SK-N-SH treated with all-trans-retinoic acid at 6 μM for 48 hours (cell line): ENCODE results near the gene LIMCH1.
A peak's percentile ranks its signal among the peaks of the same experiment; 100 is the strongest.

Experiments
- ATAC-seq: fragments of 200-7000 bp; cut with Tn5 transposase; 3 replicates; pipeline ENCODE4 v1.9.1; 2020; ENCODE audit warnings: mild to moderate bottlenecking, moderate library complexity
- ARNTL ChIP-seq: fragments of 450-650 bp; formaldehyde crosslinking; IDR thresholded peaks from 2 replicates; pipeline ENCODE4 v1.5.0; 2020; ENCODE audit warnings: low read depth, mild to moderate bottlenecking, moderate library complexity, borderline replicate concordance
- BACH2 ChIP-seq: fragments of 250-450 bp; sonication (Bioruptor Pico); IDR thresholded peaks from 2 replicates; pipeline ENCODE4 v1.9.0; 2021; ENCODE audit warnings: mild to moderate bottlenecking, borderline replicate concordance
- CSDC2 ChIP-seq: fragments of 250-450 bp; sonication (Bioruptor Pico); IDR thresholded peaks from 2 replicates; pipeline ENCODE4 v1.5.0; 2020; ENCODE audit warnings: mild to moderate bottlenecking, moderate library complexity
- CSRNP3 ChIP-seq: fragments of 250-450 bp; sonication (Bioruptor Pico); IDR thresholded peaks from 2 replicates; pipeline ENCODE4 v1.5.1; 2021; ENCODE audit warnings: mild to moderate bottlenecking, moderate library complexity
- ESRRG ChIP-seq: fragments of 250-450 bp; sonication (Bioruptor Pico); IDR thresholded peaks from 2 replicates; pipeline ENCODE4 v1.6.1; 2021; ENCODE audit warnings: mild to moderate bottlenecking
- GLIS3 ChIP-seq: fragments of 250-450 bp; sonication (Bioruptor Pico); IDR thresholded peaks from 2 replicates; pipeline ENCODE4 v1.5.0; 2020; ENCODE audit warnings: mild to moderate bottlenecking, moderate library complexity
- ISL1 ChIP-seq: fragments of 250-450 bp; sonication (Bioruptor Pico); IDR thresholded peaks from 2 replicates; pipeline ENCODE4 v2.1.2; 2022; ENCODE audit warnings: mild to moderate bottlenecking, moderate library complexity
- OSR1 ChIP-seq: fragments of 250-450 bp; sonication (Bioruptor Pico); IDR thresholded peaks from 2 replicates; pipeline ENCODE4 v1.8.0; 2022; ENCODE audit warnings: moderate library complexity, mild to moderate bottlenecking, inconsistent platforms
- PATZ1 ChIP-seq: fragments of 250-450 bp; sonication (Bioruptor Pico); IDR thresholded peaks from 2 replicates; pipeline ENCODE4 v1.8.0; 2020; ENCODE audit warnings: mild to moderate bottlenecking, moderate library complexity, borderline replicate concordance
- POU6F1 ChIP-seq: fragments of 250-450 bp; sonication (Bioruptor Pico); IDR thresholded peaks from 2 replicates; pipeline ENCODE4 v1.8.0; 2021; ENCODE audit warnings: low read depth, mild to moderate bottlenecking, moderate library complexity, borderline replicate concordance
- PPARA ChIP-seq: fragments of 250-450 bp; sonication (Bioruptor Pico); IDR thresholded peaks from 2 replicates; pipeline ENCODE4 v1.5.0; 2020; ENCODE audit warnings: mild to moderate bottlenecking, borderline replicate concordance
- RARB ChIP-seq: fragments of 250-450 bp; sonication (Bioruptor Pico); IDR thresholded peaks from 2 replicates; pipeline ENCODE4 v1.8.0; 2021; ENCODE audit warnings: mild to moderate bottlenecking, moderate library complexity
- SNAI2 ChIP-seq: fragments of 250-450 bp; sonication (Bioruptor Pico); IDR thresholded peaks from 2 replicates; pipeline ENCODE4 v1.5.0; 2020; ENCODE audit warnings: mild to moderate bottlenecking, moderate library complexity
- TCF4 ChIP-seq: fragments of 250-450 bp; sonication (Bioruptor Pico); IDR thresholded peaks from 2 replicates; pipeline ENCODE4 v1.8.0; 2021; ENCODE audit warnings: mild to moderate bottlenecking, moderate library complexity, borderline replicate concordance
- TOX ChIP-seq: fragments of 250-450 bp; sonication (Bioruptor Pico); IDR thresholded peaks from 2 replicates; pipeline ENCODE4 v1.8.0; 2021; ENCODE audit warnings: mild to moderate bottlenecking, moderate library complexity, borderline replicate concordance
- TSHZ2 ChIP-seq: fragments of 250-450 bp; sonication (Bioruptor Pico); IDR thresholded peaks from 2 replicates; pipeline ENCODE4 v1.5.0; 2020; ENCODE audit warnings: mild to moderate bottlenecking, moderate library complexity
- ZC3H10 ChIP-seq: fragments of 250-450 bp; sonication (Bioruptor Pico); IDR thresholded peaks from 2 replicates; pipeline ENCODE4 v1.5.1; 2021; ENCODE audit warnings: mild to moderate bottlenecking, moderate library complexity
- ZFP3 ChIP-seq: fragments of 250-450 bp; sonication (Bioruptor Pico); IDR thresholded peaks from 2 replicates; pipeline ENCODE4 v1.5.0; 2020; ENCODE audit warnings: mild to moderate bottlenecking, moderate library complexity
- ZFP30 ChIP-seq: fragments of 450-650 bp; formaldehyde crosslinking; IDR thresholded peaks from 2 replicates; pipeline ENCODE4 v1.5.0; 2022; ENCODE audit warnings: mild to moderate bottlenecking, moderate library complexity
- ZNF565 ChIP-seq: fragments of 450-650 bp; formaldehyde crosslinking; conservative IDR thresholded peaks from 2 replicates; pipeline ENCODE4 v1.5.0; 2020; ENCODE audit warnings: low read depth, mild to moderate bottlenecking, moderate library complexity
- ZNF70 ChIP-seq: fragments of 450-650 bp; formaldehyde crosslinking; IDR thresholded peaks from 2 replicates; pipeline ENCODE4 v1.5.0; 2020; ENCODE audit warnings: mild to moderate bottlenecking, moderate library complexity
- ZNF8 ChIP-seq: fragments of 450-650 bp; formaldehyde crosslinking; IDR thresholded peaks from 2 replicates; pipeline ENCODE4 v1.5.0; 2020; ENCODE audit warnings: mild to moderate bottlenecking, moderate library complexity

Gene LIMCH1

GRCh38 chr4:41748074-41748570 is 210.2 kb downstream of the LIMCH1 start:
- TF ChIP-seq OSR1 (CRISPR knock-in tag) (no peak), ZNF565 (no peak), TCF4 (CRISPR knock-in tag) (no peak), ARNTL (CRISPR knock-in tag) (no peak), TOX (CRISPR knock-in tag) (no peak), CSRNP3 (no peak), POU6F1 (CRISPR knock-in tag) (no peak), ESRRG (CRISPR knock-in tag) (no peak), PATZ1 (CRISPR knock-in tag) (no peak), PPARA (CRISPR knock-in tag) (no peak), SNAI2 (no peak), ZNF70 (CRISPR knock-in tag) (no peak), ZC3H10 (CRISPR knock-in tag) (no peak), RARB (CRISPR knock-in tag) (no peak), ISL1 (no peak), TSHZ2 (CRISPR knock-in tag) (no peak), ZFP30 (CRISPR knock-in tag) (no peak), ZNF8 (no peak)
- no peak; the same call in 2 of the 3 replicates for ATAC-seq

- ATAC-seq = peak; percentile 35
- TF ChIP-seq TCF4 (CRISPR knock-in tag) = 0 out of 2 replicates have a peak, but pooled peaks have one; percentile 30
- no peak for TF ChIP-seq ISL1
- no peak for TF ChIP-seq SNAI2
- no peak for TF ChIP-seq PPARA (CRISPR knock-in tag)
- TF ChIP-seq ZFP3 (CRISPR knock-in tag) = no peak
- no peak for TF ChIP-seq ZNF70 (CRISPR knock-in tag)
- no peak for TF ChIP-seq OSR1 (CRISPR knock-in tag)
- no peak for TF ChIP-seq ARNTL (CRISPR knock-in tag)
- no peak for TF ChIP-seq ESRRG (CRISPR knock-in tag)
- TF ChIP-seq PATZ1 (CRISPR knock-in tag) = no peak
- no peak for TF ChIP-seq CSRNP3
- TF ChIP-seq TOX (CRISPR knock-in tag) = no peak
- no peak for TF ChIP-seq CSDC2 (CRISPR knock-in tag)
- TF ChIP-seq BACH2 (CRISPR knock-in tag) = no peak
- no peak for TF ChIP-seq GLIS3 (CRISPR knock-in tag)
- TF ChIP-seq TSHZ2 (CRISPR knock-in tag) = peak; percentile 59; the same call in 1 of the 2 replicates
- TF ChIP-seq ZFP30 (CRISPR knock-in tag) = no peak
- no peak for TF ChIP-seq RARB (CRISPR knock-in tag)
Observed at GRCh38 chr4:41748571-41749475, 210.9 kb downstream of the LIMCH1 start, which contains the start of gene PHOX2B. Gene PHOX2B (minus strand): TSS chr4:41748725. CDS start chr4:41748610, 115 bp downstream.
